SK-N-SH (cell line): ENCODE measurements around the gene CDC42SE1. TPM values are rescaled to one million over a fixed set of nuclear protein-coding genes. Genes with fewer than 3 reads are reported as not detected.

Experiments
- CTCF ChIA-PET: fragments of 300-600, 350-600 bp; formaldehyde crosslinking; extraction: SDS; loops from one replicate; lab custom pipeline; 2021; lab: Yijun Ruan, JAX
- POLR2A ChIA-PET: fragments of 350-600 bp; sonication (Branson Sonifier 250); formaldehyde crosslinking; extraction: SDS; loops from one replicate; lab custom pipeline; 2020; ENCODE audit warnings: antibody characterized with exemption, inconsistent platforms; lab: Yijun Ruan, JAX
- DNase-seq: peaks from one replicate; pipeline ENCODE4 v3.0.0; 2012
- H2AFZ ChIP-seq: fragments of 200-600 bp; sonication (generic); 2 replicates; pipeline ENCODE4 v1.8.1; 2016; ENCODE audit warnings: antibody characterized with exemption, mild to moderate bottlenecking, low read depth
- H3F3A ChIP-seq: fragments of 200-600 bp; sonication (generic); replicated peaks from 2 replicates; pipeline ENCODE3; 2016; ENCODE audit warnings: antibody characterized with exemption, mild to moderate bottlenecking; ENCODE audit not compliant: insufficient read depth
- H3K27ac ChIP-seq, 2 experiments: fragments of 200-500 bp in 1 of 2; fragments of 200-600 bp in 1 of 2; sonication (Bioruptor generic) in 1 of 2; sonication (generic), shearing (Covaris generic) in 1 of 2; 2 replicates each; pipeline versions ENCODE4 v1.5.1 to v1.6.1; 2014 to 2016; ENCODE audit warnings: low read depth in 2 of 2, inconsistent platforms in 1 of 2, low read length in 1 of 2, mild to moderate bottlenecking in 1 of 2, mixed read lengths in 1 of 2
- H3K27me3 ChIP-seq: fragments of 200-600 bp; sonication (generic), shearing (Covaris generic); 2 replicates; pipeline ENCODE4 v1.6.1; 2016; ENCODE audit warnings: mixed run types; ENCODE audit not compliant: insufficient read depth
- H3K36me3 ChIP-seq, 2 experiments: fragments of 200-500 bp in 1 of 2; fragments of 200-600 bp in 1 of 2; sonication (Bioruptor generic) in 1 of 2; sonication (generic) in 1 of 2; replicated peaks in 1 of 2; 2 replicates each; pipeline versions ENCODE3 to v1.5.1; 2014 to 2016; ENCODE audit warnings: low read length in 1 of 2, mild to moderate bottlenecking in 1 of 2; ENCODE audit not compliant: insufficient read depth in 2 of 2, control insufficient read depth in 1 of 2
- H3K4me1 ChIP-seq, 2 experiments: fragments of 200-500 bp in 1 of 2; fragments of 200-600 bp in 1 of 2; sonication (Bioruptor generic) in 1 of 2; sonication (generic), shearing (Covaris generic) in 1 of 2; 2 replicates each; pipeline versions ENCODE4 v1.5.1 to v1.6.1; 2014 to 2016; ENCODE audit warnings: low read depth in 1 of 2, low read length in 1 of 2, mixed run types in 1 of 2; ENCODE audit not compliant: insufficient read depth in 2 of 2, control insufficient read depth in 1 of 2
- H3K4me2 ChIP-seq: fragments of 200-600 bp; sonication (generic), shearing (Covaris generic); 2 replicates; pipeline ENCODE4 v1.6.1; 2017; ENCODE audit warnings: mixed run types
- H3K4me3 ChIP-seq, 2 experiments: fragments of 200-500 bp in 1 of 2; fragments of 200-600 bp in 1 of 2; sonication (Bioruptor generic) in 1 of 2; sonication (generic), shearing (Covaris generic) in 1 of 2; 2 replicates each; pipeline versions ENCODE4 v1.5.1 to v1.8.1; 2014 to 2016; ENCODE audit warnings: low read depth in 2 of 2, inconsistent platforms in 1 of 2, low read length in 1 of 2, mild to moderate bottlenecking in 1 of 2, mixed read lengths in 1 of 2, moderate library complexity in 1 of 2
- H3K79me2 ChIP-seq: fragments of 200-600 bp; sonication (generic); 2 replicates; pipeline ENCODE4 v1.8.1; 2017; ENCODE audit warnings: mild to moderate bottlenecking; ENCODE audit not compliant: insufficient read depth
- H3K9ac ChIP-seq: fragments of 200-600 bp; sonication (generic); 2 replicates; pipeline ENCODE4 v1.6.1; 2017; ENCODE audit warnings: mixed run types
- H3K9me2 ChIP-seq: fragments of 200-600 bp; sonication (generic); 2 replicates; pipeline ENCODE4 v1.6.1; 2017; ENCODE audit warnings: mixed run types
- H3K9me3 ChIP-seq: fragments of 200-600 bp; sonication (generic); 2 replicates; pipeline ENCODE4 v1.6.1; 2017; ENCODE audit warnings: mixed run types, mild to moderate bottlenecking, moderate library complexity
- H4K20me1 ChIP-seq: fragments of 200-600 bp; sonication (generic); 2 replicates; pipeline ENCODE4 v1.6.1; 2017; ENCODE audit warnings: mild to moderate bottlenecking, mixed run types; ENCODE audit not compliant: insufficient read depth
- FOSL2 ChIP-seq: IDR thresholded peaks from 2 replicates; pipeline ENCODE4 v1.4.0; 2012; ENCODE audit warnings: low read depth, mild to moderate bottlenecking, moderate library complexity, borderline replicate concordance
- FOXM1 ChIP-seq: IDR thresholded peaks from 2 replicates; pipeline ENCODE4 v1.4.0; 2012; ENCODE audit warnings: low read depth, mild to moderate bottlenecking
- MXI1 ChIP-seq: IDR thresholded peaks from 2 replicates; pipeline ENCODE4 v1.6.1; 2012; ENCODE audit warnings: mild to moderate bottlenecking, low read depth, low read length, improper control_type of control experiment
- NFIC ChIP-seq: IDR thresholded peaks from 2 replicates; pipeline ENCODE4 v1.4.0; 2012; ENCODE audit warnings: borderline replicate concordance
- PBX3 ChIP-seq: IDR thresholded peaks from 2 replicates; pipeline ENCODE4; 2012
- RFX5 ChIP-seq: IDR thresholded peaks from 2 replicates; pipeline ENCODE4 v1.6.1; 2012; ENCODE audit warnings: mild to moderate bottlenecking, improper control_type of control experiment, low read length
- YY1 ChIP-seq: IDR thresholded peaks from 2 replicates; pipeline ENCODE4 v1.4.0; 2012; ENCODE audit warnings: low read depth, mild to moderate bottlenecking
- WGBS: methylation state at CpG from one replicate; pipeline ENCODE4 v1.1.6; 2017; ENCODE audit warnings: low lambda C conversion rate; 5-methylcytosine and 5-hydroxymethylcytosine counted together
- polyA plus RNA-seq, 3 experiments: library from polyadenylated mRNA; depleted of rRNA; stranded (reverse); fragments of >200 nt; gene quantifications; 2 replicates each; pipeline ENCODE4 v1.2.3, GENCODE V29; 2012
- small RNA-seq, 7 experiments: library from RNA; depleted of rRNA; stranded (forward); fragments of <200 nt; gene quantifications; one replicate each; pipeline ENCODE3, GENCODE V24; 2012
- TF ChIP-seq, protein P1 (sequence below): IDR thresholded peaks from 2 replicates; pipeline ENCODE4 v1.4.0; 2012; ENCODE audit warnings: low read depth, borderline replicate concordance

Gene CDC42SE1
- polyA plus RNA-seq, 1 of the 3 experiments (the other 2 are of a cell fraction): 47.8 TPM

- TF ChIP-seq, protein P1, sequence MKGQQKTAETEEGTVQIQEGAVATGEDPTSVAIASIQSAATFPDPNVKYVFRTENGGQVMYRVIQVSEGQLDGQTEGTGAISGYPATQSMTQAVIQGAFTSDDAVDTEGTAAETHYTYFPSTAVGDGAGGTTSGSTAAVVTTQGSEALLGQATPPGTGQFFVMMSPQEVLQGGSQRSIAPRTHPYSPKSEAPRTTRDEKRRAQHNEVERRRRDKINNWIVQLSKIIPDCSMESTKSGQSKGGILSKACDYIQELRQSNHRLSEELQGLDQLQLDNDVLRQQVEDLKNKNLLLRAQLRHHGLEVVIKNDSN: no peak
- TF ChIP-seq NFIC: no peak
Observed at GRCh38 chr1:151002051-151002450, 57.4 kb downstream of the CDC42SE1 start (continued).

- WGBS: 89% methylated on average over 4 of the region's 4 CpGs
- CTCF ChIA-PET: interaction anchor here (1.3 to 15.9 kb wide), 2 partner anchors 21 to 98 kb away, joined by 4 to 371 read pairs; partner anchors contain the start of genes ANXA9 and CERS2
- DNase-seq: no peak
Observed at GRCh38 chr1:151001602-151002001, 57.8 kb downstream of the CDC42SE1 start.

More at GRCh38 chr1:151001602-151002001, 57.8 kb downstream of the CDC42SE1 start:
- no peak overlapping the region for H3K9ac ChIP-seq
- H3F3A ChIP-seq: peaks cover 3% of the 10 kb centered on the region
- no peak overlapping the region for H3K4me2 ChIP-seq
- no peak overlapping the region for H3K4me3 ChIP-seq
- H3K79me2 ChIP-seq: 0 out of 2 replicates have a peak, but pooled peaks cover 9% of the 10 kb centered on the region
- H3K4me1 ChIP-seq: peaks cover 0 to 13% of the 10 kb centered on the region in 2 experiments; a peak in 2 of 4 replicates
- H3K9me3 ChIP-seq: no peaks in the 10 kb centered on the region
- H3K9me2 ChIP-seq: no peaks in the 10 kb centered on the region
- no peak for TF ChIP-seq MXI1
- no peak for TF ChIP-seq FOXM1
- TF ChIP-seq RFX5: no peak
- TF ChIP-seq NFIC: no peak
- no peak for TF ChIP-seq FOSL2
- no peak for TF ChIP-seq YY1
- no peak for TF ChIP-seq PBX3
- H4K20me1 ChIP-seq: no peaks in the 10 kb centered on the region
- H2AFZ ChIP-seq: no peak overlapping the region
- POLR2A ChIA-PET: no interaction called here
- peaks cover 0 to 11% of the 10 kb centered on the region in 2 experiments for H3K36me3 ChIP-seq
- H3K27ac ChIP-seq: no peak overlapping the region
- H3K27me3 ChIP-seq: no peaks in the 10 kb centered on the region

Small RNA genes lying within 50 kb of the gene (small RNA-seq; reads per million reads assigned to genes)
- 0 to 4.7 (median 0.10) reads per million in 7 experiments for gene RNU6-884P

Other genes with a start within 250 kb of the CDC42SE1 start
- gene ARNT, start 183.0 kb downstream of the CDC42SE1 start, polyA plus RNA-seq (2012; rRNA removed): 10.9 and 13.7 TPM in 2 replicates
- not detected in 2 replicates for gene CTXND2, start 172.5 kb downstream of the CDC42SE1 start, polyA plus RNA-seq (2012; rRNA removed)
- 29.9 and 43.0 TPM in 2 replicates for gene SETDB1, start 133.3 kb downstream of the CDC42SE1 start, polyA plus RNA-seq (2012; rRNA removed)
- 150 and 225 TPM in 2 replicates for gene CERS2, start 84.8 kb downstream of the CDC42SE1 start, polyA plus RNA-seq (2012; rRNA removed)
- gene ANXA9, start 77.3 kb downstream of the CDC42SE1 start, polyA plus RNA-seq (2012; rRNA removed): 0.07 and 0.21 TPM in 2 replicates
- gene MINDY1, start 52.7 kb downstream of the CDC42SE1 start, polyA plus RNA-seq (2012; rRNA removed): 6.0 and 6.7 TPM in 2 replicates
- gene PRUNE1, start 51.2 kb downstream of the CDC42SE1 start, polyA plus RNA-seq (2012; rRNA removed): 7.3 and 8.2 TPM in 2 replicates
- 0.12 and 0.16 TPM in 2 replicates for gene BNIPL, start 23.0 kb downstream of the CDC42SE1 start, polyA plus RNA-seq (2012; rRNA removed)
- 3.0 and 5.5 TPM in 2 replicates for gene C1orf56, start 11.9 kb downstream of the CDC42SE1 start, polyA plus RNA-seq (2012; rRNA removed)
- 26.7 and 33.8 TPM in 2 replicates for gene MLLT11, start 775 bp upstream of the CDC42SE1 start, polyA plus RNA-seq (2012; rRNA removed)
- gene GABPB2, start 11.1 kb upstream of the CDC42SE1 start, polyA plus RNA-seq (2012; rRNA removed): 2.4 and 3.9 TPM in 2 replicates
- gene SEMA6C, start 87.0 kb upstream of the CDC42SE1 start, polyA plus RNA-seq (2012; rRNA removed): 3.1 and 4.0 TPM in 2 replicates
- gene TNFAIP8L2, start 97.0 kb upstream of the CDC42SE1 start, polyA plus RNA-seq (2012; rRNA removed): not detected in 2 replicates
- 4.5 and 5.1 TPM in 2 replicates for gene LYSMD1, start 106.3 kb upstream of the CDC42SE1 start, polyA plus RNA-seq (2012; rRNA removed)
- 23.4 and 27.8 TPM in 2 replicates for gene SCNM1, start 106.5 kb upstream of the CDC42SE1 start, polyA plus RNA-seq (2012; rRNA removed)
- gene TMOD4, start 116.4 kb upstream of the CDC42SE1 start, polyA plus RNA-seq (2012; rRNA removed): 0.57 and 0.59 TPM in 2 replicates
- 80.2 and 104 TPM in 2 replicates for gene VPS72, start 130.6 kb upstream of the CDC42SE1 start, polyA plus RNA-seq (2012; rRNA removed)
- gene PIP5K1A, start 138.9 kb upstream of the CDC42SE1 start, polyA plus RNA-seq (2012; rRNA removed): 66.0 and 94.1 TPM in 2 replicates
- 419 and 518 TPM in 2 replicates for gene PSMD4, start 195.1 kb upstream of the CDC42SE1 start, polyA plus RNA-seq (2012; rRNA removed)
- 14.6 and 15.8 TPM in 2 replicates for gene ZNF687, start 222.7 kb upstream of the CDC42SE1 start, polyA plus RNA-seq (2012; rRNA removed)